Measurements from ENCODE around the gene HSPA1A. TPM values are rescaled to one million over a fixed set of nuclear protein-coding genes. Genes with fewer than 3 reads are reported as not detected.
A peak's percentile ranks its signal among the peaks of the same experiment; 100 is the strongest.

The HSPA1A gene
- total and polyA plus RNA-seq, 9 of the 15 experiments (the other 6 are each of a cell fraction or from before 2014, with no cell fraction given): 2.2 to 273 (median 107) TPM

GRCh38 chr6:31806470-31807272, 8.7 kb upstream of the HSPA1A start, which contains the start of gene LSM2 (continued):
- TF ChIP-seq PRDM10 (IDR thresholded peaks at IDR 0.05; ENCODE audit: partially characterized antibody): peak; percentile 74
- no peak for TF ChIP-seq ZNF282 (CRISPR knock-in tag; IDR thresholded peaks at IDR 0.05)
- peak; percentile 87 for TF ChIP-seq TAF1 (IDR thresholded peaks at IDR 0.05; ENCODE audit: control insufficient read depth, extremely low read depth, insufficient read depth, low read length, severe bottlenecking)
- TF ChIP-seq ZBTB12 (CRISPR knock-in tag; IDR thresholded peaks at IDR 0.05): peak; percentile 95
- TF ChIP-seq PHF20 (IDR thresholded peaks at IDR 0.05; ENCODE audit: partially characterized antibody): peak; percentile 100
- peak; percentile 85 for TF ChIP-seq HDAC2 (IDR thresholded peaks at IDR 0.05)
- peak; percentile 84 for TF ChIP-seq CHD4 (IDR thresholded peaks at IDR 0.05; ENCODE audit: insufficient read depth, insufficient replicate concordance, low read depth, low read length, poor library complexity, severe bottlenecking)
- TF ChIP-seq XRCC5 (IDR thresholded peaks at IDR 0.05; ENCODE audit: low read depth, low read length): peak; percentile 90; the same call in 1 of the 2 replicates
- peak; percentile 79 for TF ChIP-seq SAP30 (IDR thresholded peaks at IDR 0.05; ENCODE audit: borderline replicate concordance, insufficient read depth, low read depth, low read length, poor library complexity, severe bottlenecking)
- TF ChIP-seq UBTF (IDR thresholded peaks at IDR 0.05; ENCODE audit: borderline replicate concordance in 1 of 2, low read depth in 2 of 2, low read length in 2 of 2): peak; percentile 59 to 73; a peak in 3 of 4 replicates
- TF ChIP-seq FOXK2 (conservative IDR thresholded peaks at IDR 0.05 in 1 of 2, IDR thresholded peaks at IDR 0.05 in 1 of 2; ENCODE audit: low read depth in 2 of 2): peak in 1 of 2 experiments; percentile 83; a peak in 3 of 4 replicates
- peak; percentile 10; the same call in 1 of the 2 replicates for TF ChIP-seq ERF (CRISPR knock-in tag; IDR thresholded peaks at IDR 0.05)
- peak; percentile 29; the same call in 1 of the 2 replicates for TF ChIP-seq ZNF436 (CRISPR knock-in tag; IDR thresholded peaks at IDR 0.05)
- peak; percentile 13 for TF ChIP-seq ATF4 (CRISPR knock-in tag; IDR thresholded peaks at IDR 0.05)
